HG03025 (cell line): ENCODE results near the gene RARRES2.

ENCODE experiments used
- ATAC-seq: cut with Tn5 transposase; IDR thresholded peaks from one replicate; pipeline ENCODE4 v1.9.1; 2021; ENCODE audit warnings: mild to moderate bottlenecking, moderate library complexity; ENCODE audit not compliant: unreplicated experiment, low FRiP score

RARRES2 gene

DNA sequence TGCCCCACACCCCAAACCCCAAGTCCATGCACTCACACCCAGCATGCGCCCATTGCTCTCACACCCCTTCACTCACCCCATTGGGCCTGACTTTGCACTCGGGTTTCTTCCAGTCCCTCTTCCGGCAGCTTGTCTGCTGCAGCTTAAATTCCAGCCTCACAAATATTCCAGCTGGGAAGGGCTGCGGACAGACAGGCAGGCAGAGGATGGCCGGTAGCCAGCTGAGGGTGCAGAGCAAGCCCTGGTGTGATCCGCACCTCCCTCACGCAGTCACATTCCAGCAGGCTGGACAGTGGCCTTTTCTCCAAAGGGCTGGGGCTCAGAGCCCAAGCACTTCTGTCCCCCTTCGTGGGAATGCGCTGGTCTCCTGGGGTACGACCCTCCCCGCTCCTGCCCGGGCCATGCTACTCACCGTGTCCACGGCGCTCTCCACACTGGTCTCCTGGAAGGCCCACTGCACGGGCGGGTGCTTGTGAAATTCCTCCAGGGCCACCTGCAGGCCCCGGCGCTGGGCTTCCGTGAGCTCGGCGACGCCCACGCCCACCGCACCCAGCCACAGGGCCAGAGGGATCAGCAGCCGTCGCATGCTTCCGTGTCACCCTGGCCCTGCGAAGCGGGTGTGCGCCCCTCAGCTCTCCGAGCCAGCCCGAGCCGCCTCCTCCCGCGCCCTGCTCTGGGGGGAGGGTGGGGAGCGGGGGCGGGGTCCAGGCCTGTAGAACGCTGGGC, 1.2 kb downstream of the RARRES2 start:
- no peak for ATAC-seq

DNA sequence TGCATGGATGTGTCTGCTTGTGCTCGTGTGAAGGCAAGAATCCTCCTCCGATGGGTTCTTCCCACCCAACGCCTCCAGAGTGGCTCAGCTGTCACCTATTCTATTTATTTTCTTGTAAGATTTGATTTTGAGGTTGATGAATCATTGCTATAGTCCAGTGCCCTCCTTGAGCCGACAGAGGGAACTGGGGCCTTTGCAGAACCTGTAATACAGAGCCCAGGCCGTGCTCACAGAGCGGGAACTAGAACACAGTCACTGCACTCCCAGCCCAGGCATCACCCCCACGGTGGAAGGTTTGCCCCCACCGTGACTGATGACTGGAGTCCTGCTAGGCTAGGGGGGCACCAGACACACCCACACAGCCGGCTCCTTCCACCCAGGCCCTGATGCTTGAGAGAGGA, 2.0 kb downstream of the RARRES2 start:
- ATAC-seq: no peak

DNA sequence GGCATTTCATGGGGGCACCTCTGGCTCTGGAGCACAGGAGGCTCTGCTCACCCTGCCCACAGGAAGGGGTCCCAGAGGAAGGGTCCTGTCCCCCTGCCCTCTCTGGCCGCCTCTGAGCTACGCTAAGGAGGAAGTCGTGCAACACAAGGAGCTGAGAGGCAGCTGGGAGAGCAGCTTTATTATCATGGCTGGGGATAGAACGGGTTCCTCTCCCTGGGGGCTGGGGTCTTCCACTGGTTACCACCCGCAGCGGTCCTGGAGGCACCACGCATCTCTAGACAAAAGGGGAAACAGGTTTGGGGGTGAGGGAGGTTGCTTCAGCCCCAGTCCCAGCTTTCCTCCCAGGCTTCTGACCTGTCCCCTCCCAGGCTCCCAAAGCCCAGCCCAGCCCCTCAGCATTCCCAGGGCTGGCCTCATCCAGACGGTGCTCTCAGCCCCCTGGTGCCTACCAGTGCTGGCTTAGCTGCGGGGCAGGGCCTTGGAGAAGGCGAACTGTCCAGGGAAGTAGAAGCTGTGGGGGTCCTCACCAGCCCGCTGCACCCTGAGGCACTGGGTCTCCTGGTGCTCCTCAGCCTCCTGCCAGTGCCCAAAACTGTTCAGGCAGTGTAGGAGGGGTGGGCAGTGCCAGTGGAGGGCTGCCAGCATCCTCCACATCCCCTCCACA, 3.1 kb downstream of the RARRES2 start:
- no peak for ATAC-seq

DNA sequence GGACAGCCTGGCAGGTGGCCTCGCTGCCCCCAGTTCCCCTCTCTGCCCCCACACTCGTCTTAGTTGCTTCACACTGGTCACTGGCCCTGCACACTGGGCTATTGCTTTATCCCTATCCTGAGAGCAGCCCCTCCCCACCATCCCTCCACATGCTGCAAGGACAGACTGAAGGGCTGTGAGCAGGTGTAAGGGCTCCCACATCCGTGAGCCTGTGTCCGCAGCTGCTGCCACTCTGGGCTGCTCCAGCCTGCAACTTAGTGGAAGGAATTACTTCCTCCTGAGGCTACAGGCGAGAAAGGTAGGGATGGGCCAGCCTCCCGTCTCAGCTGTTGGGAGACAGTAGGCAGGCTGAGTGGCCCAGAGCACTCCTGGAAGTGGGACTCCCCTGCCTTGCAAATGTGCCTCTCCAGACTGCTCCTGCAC, 3.8 kb downstream of the RARRES2 start:
- no peak for ATAC-seq

DNA sequence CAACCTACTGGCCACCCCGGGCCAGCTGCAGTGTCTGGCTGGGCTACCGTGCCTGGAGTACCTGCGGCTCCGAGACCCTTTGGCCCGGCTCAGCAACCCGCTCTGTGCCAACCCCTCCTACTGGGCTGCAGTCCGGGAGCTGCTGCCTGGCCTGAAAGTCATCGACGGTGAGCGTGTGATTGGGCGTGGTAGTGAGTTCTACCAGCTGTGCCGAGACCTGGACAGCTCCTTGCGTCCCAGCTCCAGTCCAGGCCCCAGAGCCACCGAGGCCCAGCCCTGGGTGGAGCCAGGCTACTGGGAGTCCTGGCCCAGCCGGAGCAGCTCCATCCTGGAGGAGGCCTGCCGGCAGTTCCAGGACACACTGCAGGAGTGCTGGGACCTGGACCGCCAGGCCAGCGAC, 4.2 kb downstream of the RARRES2 start:
- no peak for ATAC-seq

DNA sequence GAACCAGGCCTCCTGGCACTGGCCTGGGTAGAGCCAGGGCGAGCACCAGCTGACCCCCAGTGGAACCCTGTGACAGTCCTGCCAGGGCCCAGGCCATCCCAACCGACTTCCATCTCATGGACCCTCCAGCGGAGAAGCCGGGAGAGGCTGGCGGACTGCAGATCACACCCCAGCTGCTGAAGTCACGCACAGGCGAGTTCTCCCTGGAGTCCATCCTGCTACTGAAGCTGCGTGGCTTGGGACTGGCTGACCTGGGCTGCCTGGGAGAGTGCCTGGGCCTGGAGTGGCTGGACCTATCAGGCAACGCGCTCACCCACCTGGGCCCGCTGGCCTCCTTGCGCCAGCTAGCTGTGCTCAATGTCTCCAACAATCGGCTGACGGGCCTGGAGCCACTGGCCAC, 4.7 kb downstream of the RARRES2 start:
- ATAC-seq: no peak

DNA sequence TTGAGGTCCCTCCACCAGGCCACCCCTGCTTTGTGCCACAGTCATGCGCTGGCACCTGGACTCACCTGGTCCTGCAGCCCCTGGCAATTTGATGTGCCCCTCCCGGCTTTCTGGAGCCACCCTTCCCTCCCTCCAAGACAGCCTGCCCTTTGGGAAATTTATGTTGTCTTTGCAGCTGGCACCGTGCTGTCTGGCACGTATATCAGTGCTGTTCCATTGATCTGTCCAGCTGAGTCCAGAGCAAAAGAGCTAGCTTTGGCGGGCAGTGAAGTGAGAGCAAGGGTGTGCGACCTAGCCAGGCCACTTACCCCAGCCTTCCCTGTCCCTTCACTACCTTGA, 5.7 kb downstream of the RARRES2 start:
- no peak for ATAC-seq

DNA sequence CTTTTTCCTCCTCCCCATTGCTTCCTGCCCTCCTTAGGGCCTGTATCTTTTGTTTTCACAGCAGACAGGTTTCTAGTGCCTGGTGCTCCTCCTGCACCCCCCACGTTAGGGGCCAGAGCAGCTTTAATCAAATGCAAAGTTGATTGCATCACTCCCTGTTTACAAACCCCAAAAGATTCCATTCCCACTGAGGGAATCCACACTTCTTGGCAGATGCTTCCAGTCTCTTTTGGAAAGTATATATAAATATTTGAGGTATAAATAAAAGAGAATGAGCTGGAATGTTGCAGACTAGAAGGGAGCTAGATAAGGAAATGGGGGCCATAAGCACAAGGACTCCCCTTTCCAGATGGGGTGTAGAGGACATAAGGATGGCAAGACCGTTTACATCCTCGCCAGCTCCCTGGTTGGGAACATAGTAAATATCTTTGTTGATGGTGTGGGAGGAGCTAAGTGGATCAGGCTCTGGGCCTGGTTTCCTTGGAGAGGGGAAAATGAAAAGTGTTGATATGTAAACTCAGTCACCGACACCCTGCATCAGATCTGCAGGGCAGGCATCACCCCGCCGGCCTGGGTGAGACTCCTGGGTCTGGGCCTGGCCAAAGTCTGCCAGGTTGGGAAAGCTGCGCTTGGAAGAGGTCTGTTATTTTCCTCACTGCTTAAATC, 6.2 kb downstream of the RARRES2 start:
- ATAC-seq: no peak

DNA sequence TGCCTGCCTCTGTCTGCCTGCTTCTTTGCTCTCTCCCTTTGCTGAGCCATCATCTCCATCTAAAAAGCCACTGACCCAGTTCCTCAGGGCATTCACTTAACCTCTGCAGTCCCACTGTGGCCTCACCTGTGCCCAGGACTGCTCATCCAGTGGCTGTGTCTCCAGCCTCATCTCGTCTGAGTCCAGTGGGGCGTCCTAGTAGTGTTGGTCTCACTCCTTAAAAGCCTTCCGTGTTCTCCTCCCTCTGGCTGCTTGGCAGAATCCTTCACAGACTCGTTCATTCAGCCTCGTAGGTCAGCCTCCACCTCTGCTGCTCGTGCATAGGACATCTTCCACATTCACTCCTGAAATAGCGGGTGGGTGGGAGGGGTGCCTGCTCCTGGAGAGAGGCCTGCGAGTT, 7.3 kb downstream of the RARRES2 start:
- no peak for ATAC-seq

DNA sequence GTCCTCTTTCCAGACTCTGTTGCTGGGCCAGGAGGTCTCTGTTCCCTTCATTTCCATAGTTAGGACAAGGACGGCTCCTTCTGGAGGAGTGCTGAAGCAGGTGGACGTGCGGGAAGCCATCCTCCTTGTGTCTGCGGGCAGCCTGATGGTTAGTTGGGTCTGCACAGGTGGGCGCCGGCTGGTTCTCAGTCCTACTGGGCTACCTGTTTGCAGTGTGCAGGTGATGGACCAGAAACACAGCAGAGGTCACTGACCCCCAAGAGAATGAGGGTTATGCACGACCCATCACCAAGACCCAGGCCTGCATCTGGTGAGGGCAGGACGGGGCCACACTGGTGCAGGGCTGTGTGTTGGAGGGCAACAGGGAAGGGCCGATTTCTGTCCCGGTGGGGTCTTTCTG, 7.8 kb downstream of the RARRES2 start:
- ATAC-seq: no peak

DNA sequence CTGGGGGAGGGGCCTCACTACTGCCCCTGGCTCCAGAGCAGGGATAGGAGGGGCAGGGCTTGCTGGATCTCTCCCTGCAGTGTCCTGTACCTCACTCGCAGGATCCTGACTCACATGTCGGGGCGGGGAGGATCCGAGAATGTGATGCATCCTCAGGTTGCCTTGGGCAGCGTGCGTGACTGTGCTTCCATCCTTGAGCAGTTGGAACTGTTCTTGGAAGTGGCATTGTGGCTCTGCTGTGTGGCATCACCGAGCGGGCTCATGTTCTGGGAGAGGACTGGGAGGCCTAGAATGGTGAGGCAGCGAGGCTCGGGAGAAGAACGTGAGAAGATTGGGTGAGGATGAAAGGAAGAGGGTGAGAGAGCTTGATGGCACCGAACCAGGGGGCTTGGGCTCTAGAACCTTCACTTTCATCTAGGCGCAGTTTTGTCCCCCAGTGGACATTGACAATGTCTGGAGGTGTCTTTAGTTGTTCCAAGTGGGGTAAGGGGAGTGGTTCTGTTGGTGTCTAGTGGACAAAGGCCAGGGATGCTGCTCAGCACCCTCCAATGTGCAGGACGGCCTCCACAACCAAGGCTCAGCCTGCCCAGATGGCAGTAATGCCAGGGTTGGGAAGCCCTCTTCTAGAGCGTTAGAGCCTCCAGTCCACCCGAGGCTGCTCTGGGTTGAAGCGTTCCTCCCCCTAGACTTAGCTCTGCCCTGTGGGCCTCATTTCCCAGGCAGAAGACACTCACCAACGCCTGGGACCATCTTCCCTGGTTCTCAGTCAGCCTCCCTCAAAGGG, 8.4 kb downstream of the RARRES2 start:
- ATAC-seq: no peak

DNA sequence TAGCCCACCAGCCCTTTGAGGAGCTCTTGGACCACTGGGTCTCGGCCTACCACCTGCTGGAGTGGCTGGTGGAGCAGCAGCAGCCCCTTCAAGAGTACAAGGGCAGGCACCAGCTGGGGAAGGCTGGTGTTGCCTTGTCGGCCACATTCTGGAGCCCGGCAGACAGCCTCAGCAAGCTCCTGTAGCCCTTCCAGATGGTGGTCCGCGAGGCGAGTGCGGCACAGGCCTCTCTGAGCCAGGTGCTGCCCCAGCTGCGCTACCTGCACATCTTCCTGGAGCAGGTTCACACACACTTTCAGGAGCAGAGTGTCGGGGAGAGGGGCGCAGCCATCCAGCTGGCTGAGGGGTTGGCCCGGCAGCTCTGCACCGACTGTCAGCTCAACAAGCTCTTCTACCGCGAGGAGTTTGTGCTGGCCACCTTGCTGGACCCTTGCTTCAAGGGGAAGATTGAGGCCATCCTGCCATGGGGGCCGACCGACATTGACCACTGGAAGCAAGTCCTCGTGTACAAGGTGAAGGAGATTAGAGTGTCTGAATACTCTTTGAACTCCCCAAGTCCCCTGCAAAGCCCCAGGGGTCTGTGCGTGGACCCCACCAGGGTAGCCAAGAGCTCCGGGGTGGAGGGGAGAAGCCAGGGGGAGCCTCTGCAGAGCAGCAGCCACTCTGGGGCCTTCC, 11.1 kb downstream of the RARRES2 start:
- no peak for ATAC-seq

DNA sequence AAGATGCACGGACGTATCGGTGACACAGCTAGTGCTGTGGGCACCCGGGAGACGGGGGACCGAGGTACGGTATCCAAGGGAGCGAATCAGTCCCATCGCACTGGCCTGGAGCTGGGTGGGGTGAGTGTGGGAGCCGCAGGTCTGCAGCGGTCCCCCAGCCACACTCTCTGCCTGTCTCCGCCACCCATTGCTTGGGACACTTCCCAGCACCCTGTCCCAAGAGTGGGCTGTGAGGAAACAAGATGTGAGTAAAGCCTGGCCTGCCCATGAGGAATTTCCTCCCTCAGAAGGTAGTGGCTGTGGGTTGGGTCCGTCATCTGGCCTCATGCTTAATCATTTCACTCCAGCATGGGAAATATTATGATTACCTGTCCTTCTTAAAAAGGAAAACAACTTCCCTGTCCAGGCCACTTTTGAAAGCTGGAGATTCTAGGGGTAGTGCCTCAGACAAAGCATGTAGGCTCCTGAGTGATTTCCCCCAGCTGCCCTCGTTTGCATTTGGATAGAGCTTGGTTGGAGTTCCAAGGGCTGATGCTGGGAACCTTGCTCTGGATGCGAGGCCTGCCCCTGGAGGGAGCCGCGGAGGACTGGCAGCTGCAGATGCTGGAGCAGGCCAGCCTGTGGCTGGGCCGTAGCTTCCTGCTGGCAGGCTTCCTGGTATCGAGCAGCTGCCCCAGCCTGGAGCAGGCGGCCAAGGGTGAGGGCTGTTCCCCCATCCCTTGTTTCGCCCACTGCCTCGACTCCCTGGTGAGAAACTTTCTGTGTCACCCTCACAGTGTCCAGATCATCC, 11.9 kb downstream of the RARRES2 start:
- no peak for ATAC-seq

DNA sequence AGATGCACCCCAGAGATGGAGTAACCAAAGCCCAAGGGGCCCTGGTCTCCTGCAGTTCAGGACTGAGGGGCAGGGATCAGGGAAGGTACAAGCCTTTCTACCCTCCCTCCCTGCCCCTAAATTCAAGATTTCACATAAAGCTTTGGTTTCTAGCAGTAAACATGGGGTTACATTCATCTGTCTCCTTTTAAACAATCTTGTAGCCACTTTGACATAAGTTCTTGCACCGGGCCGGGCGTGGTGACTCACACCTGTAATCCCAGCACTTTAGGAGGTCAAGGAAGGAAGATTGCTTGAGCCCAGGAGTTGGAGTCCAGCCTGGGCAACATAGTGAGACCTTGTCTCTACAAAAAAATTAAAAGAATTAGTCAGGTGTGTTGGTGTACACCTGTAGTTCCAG, 14.1 kb downstream of the RARRES2 start:
- no peak for ATAC-seq

DNA sequence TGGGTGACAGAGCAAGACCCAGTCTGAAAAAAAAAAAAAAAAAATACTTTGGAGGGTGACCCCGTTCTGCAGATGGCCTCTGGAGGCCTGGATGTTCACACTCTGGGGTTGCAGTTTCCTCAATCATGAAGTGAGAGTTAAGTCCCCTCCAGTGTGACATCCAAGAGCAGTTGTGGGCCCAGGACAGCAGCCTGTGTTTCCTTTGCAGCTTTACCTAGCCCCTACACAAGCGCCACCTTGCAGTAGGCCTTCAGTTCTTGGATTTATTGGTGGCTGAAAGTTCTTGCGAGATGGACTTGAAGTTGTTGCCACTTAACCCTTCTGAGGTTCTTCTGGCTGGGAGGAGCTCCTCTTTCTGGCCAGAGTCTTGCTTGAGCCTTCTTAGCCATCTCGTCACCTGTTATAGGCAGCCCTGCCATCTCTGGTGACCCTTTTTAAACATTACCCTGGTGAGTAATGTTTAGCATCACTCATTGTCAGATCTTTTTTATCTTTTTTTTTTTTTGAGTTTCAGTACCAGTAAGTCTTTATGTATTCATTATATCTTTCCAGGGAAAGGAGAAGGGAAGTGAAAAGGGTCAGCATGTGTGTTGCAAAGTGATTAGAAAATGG, 14.7 kb downstream of the RARRES2 start:
- ATAC-seq: no peak

DNA sequence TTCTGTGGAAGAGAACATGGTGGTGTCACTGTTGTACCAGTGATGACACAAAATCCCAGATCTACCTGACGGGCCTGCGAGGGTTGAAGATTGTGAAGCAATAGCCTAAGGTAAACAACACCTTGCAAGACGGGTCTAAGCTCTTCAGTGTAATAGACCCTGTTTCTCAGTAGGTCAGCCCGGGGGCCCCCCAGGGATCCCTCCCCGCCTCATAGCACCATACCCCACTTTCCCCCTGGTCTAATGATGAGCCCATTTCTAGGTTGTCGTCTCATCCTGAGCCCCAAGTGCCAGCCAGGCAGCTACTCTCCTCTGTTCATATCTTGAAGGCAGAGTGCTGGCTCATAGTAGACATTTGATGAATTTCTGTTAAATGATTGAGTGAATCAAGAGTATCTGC, 15.5 kb downstream of the RARRES2 start:
- no peak for ATAC-seq

DNA sequence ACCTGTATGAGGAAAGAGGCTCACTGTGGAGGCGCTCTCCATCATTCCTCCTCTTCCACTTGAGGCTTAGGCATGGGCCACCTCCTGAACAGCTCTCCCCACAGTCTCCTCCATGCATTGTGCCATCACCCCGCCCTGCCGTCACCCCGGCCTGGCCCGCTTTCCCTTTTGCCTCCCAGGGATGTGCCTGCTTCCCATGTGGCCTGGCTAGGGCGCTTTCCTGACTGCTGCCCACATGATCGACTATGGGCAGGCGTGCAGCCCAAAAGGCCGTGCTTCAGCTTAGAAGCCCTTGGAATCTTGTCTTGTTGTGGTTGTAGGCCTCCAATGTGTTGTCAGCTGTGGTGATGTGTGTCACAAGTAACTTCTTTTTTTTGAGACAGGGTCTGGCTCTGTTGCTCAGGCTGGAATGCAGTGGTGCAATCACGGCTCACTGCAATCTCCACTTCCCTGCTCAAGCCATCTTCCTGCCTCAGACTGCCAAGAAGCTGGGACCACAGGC, 16.3 kb downstream of the RARRES2 start:
- ATAC-seq: no peak

DNA sequence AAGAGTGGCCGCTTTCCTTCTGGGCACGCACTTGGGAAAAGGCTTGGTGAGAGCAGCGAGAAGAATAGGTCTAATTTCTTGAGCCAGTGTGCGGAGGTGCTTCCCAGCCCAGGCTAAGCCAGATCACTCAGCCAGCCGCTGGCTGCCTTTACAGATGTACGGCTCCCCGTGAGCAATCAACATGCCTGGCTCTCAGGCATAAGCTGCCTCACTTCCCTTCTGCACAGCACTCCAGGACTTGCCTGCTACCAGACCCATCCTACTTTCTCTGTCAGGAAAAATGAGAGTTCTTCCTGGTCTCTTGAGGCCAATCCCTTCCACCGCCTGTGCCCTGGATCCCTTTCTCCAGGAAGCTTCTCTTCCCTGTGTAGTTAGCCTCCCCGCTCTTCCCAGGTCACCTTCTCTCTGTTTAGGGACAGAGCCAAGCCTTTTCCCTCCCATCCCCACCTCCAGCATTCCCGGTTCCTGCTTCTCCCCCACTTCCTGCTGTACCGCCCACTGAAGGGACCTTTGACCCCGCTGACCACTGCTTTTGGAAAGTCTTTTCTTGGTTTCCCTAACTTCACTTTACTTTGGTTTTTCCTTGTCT, 17.0 kb downstream of the RARRES2 start:
- ATAC-seq: no peak
